SK-N-SH (cell line): ENCODE data around the gene TCF7L2.

Experiments used
- CTCF ChIP-seq: fragments of 200-600 bp; sonication (generic); IDR thresholded peaks from 2 replicates; pipeline ENCODE4 v1.6.1; 2017; ENCODE audit warnings: antibody characterized with exemption, mild to moderate bottlenecking, moderate library complexity
- FOXM1 ChIP-seq: IDR thresholded peaks from 2 replicates; pipeline ENCODE4 v1.4.0; 2012; ENCODE audit warnings: low read depth, mild to moderate bottlenecking
- GABPA ChIP-seq: IDR thresholded peaks from 2 replicates; pipeline ENCODE4 v1.4.0; 2012; ENCODE audit warnings: low read depth, mild to moderate bottlenecking
- GATA2 ChIP-seq: sonication (generic); formaldehyde crosslinking; IDR thresholded peaks from 2 replicates; pipeline ENCODE4 v1.5.0; 2020; ENCODE audit warnings: mild to moderate bottlenecking, missing genetic modification reagents
- MXI1 ChIP-seq: IDR thresholded peaks from 2 replicates; pipeline ENCODE4 v1.6.1; 2012; ENCODE audit warnings: mild to moderate bottlenecking, low read depth, low read length, improper control_type of control experiment
- NRF1 ChIP-seq: IDR thresholded peaks from 2 replicates; pipeline ENCODE4 v1.6.1; 2012; ENCODE audit warnings: low read depth, mild to moderate bottlenecking, low read length
- RFX5 ChIP-seq: IDR thresholded peaks from 2 replicates; pipeline ENCODE4 v1.6.1; 2012; ENCODE audit warnings: mild to moderate bottlenecking, improper control_type of control experiment, low read length
- SIN3A ChIP-seq: IDR thresholded peaks from 2 replicates; pipeline ENCODE4 v1.6.1; 2012; ENCODE audit warnings: low read depth, mild to moderate bottlenecking, low read length, moderate library complexity, borderline replicate concordance
- SMC3 ChIP-seq: IDR thresholded peaks from 2 replicates; pipeline ENCODE4 v1.6.1; 2012; ENCODE audit warnings: low read depth, low read length, improper control_type of control experiment
- TAF1 ChIP-seq: IDR thresholded peaks from 2 replicates; pipeline ENCODE4 v1.6.1; 2012; ENCODE audit warnings: low read depth, mild to moderate bottlenecking, low read length, moderate library complexity, borderline replicate concordance
- TCF12 ChIP-seq: IDR thresholded peaks from 2 replicates; pipeline ENCODE4 v1.4.0; 2012
- USF2 ChIP-seq: fragments of 150-350 bp; IDR thresholded peaks from 2 replicates; pipeline ENCODE4 v1.6.1; 2017; ENCODE audit warnings: antibody characterized with exemption, low read length, low read depth, borderline replicate concordance
- YY1 ChIP-seq: IDR thresholded peaks from 2 replicates; pipeline ENCODE4 v1.4.0; 2012; ENCODE audit warnings: low read depth, mild to moderate bottlenecking

DNA sequence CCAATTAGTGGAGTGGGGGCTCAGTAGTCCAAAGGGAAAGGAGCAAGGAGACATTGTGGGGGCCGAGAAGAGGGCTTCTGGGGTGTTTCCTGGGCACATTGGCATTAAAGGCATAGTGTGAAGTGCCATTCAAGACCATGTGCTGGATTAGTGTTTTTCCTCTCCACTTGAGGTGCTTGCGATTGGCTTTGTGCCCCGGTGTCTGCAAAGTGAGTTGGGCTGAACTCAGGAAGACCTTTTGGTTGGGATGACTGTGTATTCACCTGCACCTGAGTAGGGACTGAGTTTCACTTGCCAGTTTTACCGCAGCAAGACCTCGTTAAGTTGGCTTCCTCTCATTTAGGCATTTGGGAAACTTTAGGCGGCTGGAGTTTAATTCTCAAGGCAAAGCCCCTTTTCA, 73.0 kb downstream of the TCF7L2 start:
- TF ChIP-seq SIN3A (no peak), FOXM1 (no peak), RFX5 (no peak), YY1 (no peak), NRF1 (no peak), TCF12 (no peak), CTCF (no peak), GATA2 (CRISPR knock-in tag) (no peak), GABPA (no peak), USF2 (no peak), MXI1 (no peak), SMC3 (no peak), TAF1 (no peak)
